Type B pancreatic cell (in vitro differentiated cells): ENCODE data around the gene VEPH1. TPM values are rescaled to one million over a fixed set of nuclear protein-coding genes. Genes with fewer than 3 reads are reported as not detected.

Experiments
- DNase-seq: peaks from one replicate; pipeline ENCODE4 v3.0.0; 2021; ENCODE audit warnings: mixed read lengths; ENCODE audit not compliant: unreplicated experiment; ENCODE audit errors: extremely low spot score
- H3K27ac Mint-ChIP-seq: 2 replicates; pipeline ENCODE4 v1.8.0; 2021; ENCODE audit warnings: mild to moderate bottlenecking, mixed read lengths
- H3K27me3 Mint-ChIP-seq: 2 replicates; pipeline ENCODE4 v1.8.0; 2021; ENCODE audit warnings: mixed read lengths
- H3K36me3 Mint-ChIP-seq: 2 replicates; pipeline ENCODE4 v1.8.0; 2021; ENCODE audit warnings: mixed read lengths
- H3K4me1 Mint-ChIP-seq: one replicate; pipeline ENCODE4 v1.8.0; 2021; ENCODE audit warnings: mixed read lengths; ENCODE audit not compliant: unreplicated experiment
- H3K4me3 Mint-ChIP-seq: 2 replicates; pipeline ENCODE4 v1.8.0; 2021; ENCODE audit warnings: mild to moderate bottlenecking, mixed read lengths
- H3K9me3 Mint-ChIP-seq: 2 replicates; pipeline ENCODE4 v1.8.0; 2021; ENCODE audit warnings: mixed read lengths
- total RNA-seq: library from RNA; stranded (reverse); gene quantifications from 2 replicates; pipeline ENCODE4 v1.2.1, GENCODE V29; 2021; ENCODE audit warnings: low replicate concordance
- TF ChIP-seq, protein P1 (sequence below): fragments of 200-600 bp; sonication (generic); conservative IDR thresholded peaks from 2 replicates; pipeline ENCODE4 v1.5.0; 2021; ENCODE audit warnings: antibody characterized with exemption, mild to moderate bottlenecking

Gene VEPH1
- total RNA-seq, 1 donor from 2014 or later = 5.9 TPM

DNA sequence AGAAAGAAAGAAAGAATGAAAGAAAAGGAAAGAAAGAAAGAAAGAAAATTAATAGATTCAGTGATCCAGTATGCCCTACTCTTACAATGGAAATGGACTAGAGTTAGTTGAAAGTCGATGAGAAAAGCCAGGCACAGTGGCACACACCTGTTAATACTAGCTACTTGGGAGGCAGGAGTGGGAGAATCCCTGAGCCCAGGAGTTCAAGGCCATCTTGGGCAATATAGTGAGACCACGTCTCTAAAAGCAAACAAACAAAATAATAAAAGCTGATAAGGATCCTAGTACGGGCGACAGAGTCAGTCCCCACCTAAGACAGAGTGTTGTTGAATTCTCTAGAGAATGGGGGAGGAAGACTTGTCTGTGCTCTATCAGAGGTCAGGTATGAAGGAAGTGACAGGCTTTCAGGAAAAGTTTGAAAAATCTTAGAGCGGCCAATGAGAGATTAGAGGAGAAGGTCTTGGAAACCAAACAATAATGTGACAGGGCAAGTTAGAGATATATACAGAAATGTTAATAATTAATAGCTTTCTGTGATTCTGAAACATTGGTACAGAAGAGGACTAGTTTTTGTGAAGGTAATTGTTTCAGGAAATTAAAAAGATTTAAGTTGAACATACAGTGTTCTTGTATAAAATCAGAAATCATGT, 184.5 kb downstream of the VEPH1 start:
- Mint-ChIP-seq H3K9me3 (peaks cover 3% of the 10 kb centered on the region), H3K27ac (no peak overlapping the region), H3K4me1 (peaks cover 4% of the 10 kb centered on the region), H3K27me3 (no peaks in the 10 kb centered on the region), H3K36me3 (no peaks in the 10 kb centered on the region), H3K4me3 (no peak overlapping the region)
- no peak for DNase-seq
- TF ChIP-seq, protein P1, sequence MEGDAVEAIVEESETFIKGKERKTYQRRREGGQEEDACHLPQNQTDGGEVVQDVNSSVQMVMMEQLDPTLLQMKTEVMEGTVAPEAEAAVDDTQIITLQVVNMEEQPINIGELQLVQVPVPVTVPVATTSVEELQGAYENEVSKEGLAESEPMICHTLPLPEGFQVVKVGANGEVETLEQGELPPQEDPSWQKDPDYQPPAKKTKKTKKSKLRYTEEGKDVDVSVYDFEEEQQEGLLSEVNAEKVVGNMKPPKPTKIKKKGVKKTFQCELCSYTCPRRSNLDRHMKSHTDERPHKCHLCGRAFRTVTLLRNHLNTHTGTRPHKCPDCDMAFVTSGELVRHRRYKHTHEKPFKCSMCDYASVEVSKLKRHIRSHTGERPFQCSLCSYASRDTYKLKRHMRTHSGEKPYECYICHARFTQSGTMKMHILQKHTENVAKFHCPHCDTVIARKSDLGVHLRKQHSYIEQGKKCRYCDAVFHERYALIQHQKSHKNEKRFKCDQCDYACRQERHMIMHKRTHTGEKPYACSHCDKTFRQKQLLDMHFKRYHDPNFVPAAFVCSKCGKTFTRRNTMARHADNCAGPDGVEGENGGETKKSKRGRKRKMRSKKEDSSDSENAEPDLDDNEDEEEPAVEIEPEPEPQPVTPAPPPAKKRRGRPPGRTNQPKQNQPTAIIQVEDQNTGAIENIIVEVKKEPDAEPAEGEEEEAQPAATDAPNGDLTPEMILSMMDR = no peak

DNA sequence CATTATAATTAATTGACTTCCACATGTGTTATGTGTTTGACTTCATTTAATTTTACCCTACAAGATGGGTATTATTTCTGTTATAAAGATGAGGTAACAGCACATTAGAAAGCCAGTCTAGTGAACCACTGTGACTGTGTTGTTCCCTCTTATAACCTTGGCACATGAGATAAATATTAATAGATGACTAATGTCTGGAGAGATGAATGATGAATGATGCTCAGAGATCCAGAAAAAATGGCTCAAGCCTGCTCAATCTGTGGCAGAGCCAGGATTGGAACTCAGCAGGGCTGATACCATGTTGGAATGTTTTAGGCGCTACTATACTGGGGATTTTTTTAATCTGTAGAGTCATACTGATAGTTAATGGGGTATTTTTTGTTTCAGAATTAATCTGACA, 185.3 kb downstream of the VEPH1 start:
- TF ChIP-seq, protein P1 = no peak
- Mint-ChIP-seq H3K27ac (no peak overlapping the region), H3K36me3 (no peaks in the 10 kb centered on the region), H3K4me1 (peaks cover 4% of the 10 kb centered on the region), H3K9me3 (peaks cover 3% of the 10 kb centered on the region), H3K4me3 (no peak overlapping the region), H3K27me3 (no peaks in the 10 kb centered on the region)
- DNase-seq = no peak

DNA sequence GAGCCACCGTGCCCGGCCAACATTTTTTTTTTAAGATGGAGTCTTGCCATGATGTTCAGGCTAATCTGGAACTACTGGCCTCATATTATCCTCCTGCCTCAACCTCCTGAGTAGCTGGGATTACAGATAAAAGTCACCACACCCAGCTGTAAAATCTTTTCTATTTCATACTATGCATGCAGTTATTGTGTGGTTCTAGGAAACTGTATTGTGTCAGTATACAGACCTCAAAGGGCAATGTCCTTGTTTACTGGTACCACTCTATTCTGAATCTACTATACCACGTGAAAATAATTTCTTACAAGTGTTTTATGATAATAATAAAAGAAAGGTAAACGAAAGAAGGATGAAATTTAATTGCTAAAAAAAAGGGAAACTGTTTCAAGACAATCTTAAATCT, 190.0 kb downstream of the VEPH1 start:
- H3K4me3 Mint-ChIP-seq = no peak overlapping the region
- TF ChIP-seq, protein P1 = no peak
- peaks cover 3% of the 10 kb centered on the region for H3K9me3 Mint-ChIP-seq
- DNase-seq = no peak
- no peaks in the 10 kb centered on the region for H3K36me3 Mint-ChIP-seq
- no peaks in the 10 kb centered on the region for H3K27me3 Mint-ChIP-seq
- no peaks in the 10 kb centered on the region for H3K4me1 Mint-ChIP-seq
- H3K27ac Mint-ChIP-seq = no peak overlapping the region

DNA sequence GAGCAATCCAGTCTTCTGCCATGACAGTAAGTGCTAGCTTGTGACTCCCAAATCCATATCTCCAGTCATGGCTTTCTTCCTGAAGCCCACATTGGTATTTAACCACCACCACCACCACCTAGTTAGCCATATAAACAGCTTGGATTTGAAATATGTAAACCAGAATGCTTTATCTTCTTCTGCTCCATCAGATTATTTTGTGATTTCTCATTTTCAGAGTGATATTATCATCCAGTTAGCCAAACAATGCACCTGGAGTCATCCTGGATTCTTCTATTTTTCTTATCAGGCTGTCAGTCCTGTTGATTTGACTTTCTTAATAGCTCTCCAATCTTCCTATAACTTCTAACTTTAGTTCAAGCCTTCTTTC, 190.9 kb downstream of the VEPH1 start:
- Mint-ChIP-seq H3K27me3 (no peaks in the 10 kb centered on the region), H3K27ac (no peak overlapping the region), H3K9me3 (no peaks in the 10 kb centered on the region), H3K4me3 (no peak overlapping the region), H3K36me3 (no peaks in the 10 kb centered on the region), H3K4me1 (no peaks in the 10 kb centered on the region)
- TF ChIP-seq, protein P1 = no peak
- no peak for DNase-seq

DNA sequence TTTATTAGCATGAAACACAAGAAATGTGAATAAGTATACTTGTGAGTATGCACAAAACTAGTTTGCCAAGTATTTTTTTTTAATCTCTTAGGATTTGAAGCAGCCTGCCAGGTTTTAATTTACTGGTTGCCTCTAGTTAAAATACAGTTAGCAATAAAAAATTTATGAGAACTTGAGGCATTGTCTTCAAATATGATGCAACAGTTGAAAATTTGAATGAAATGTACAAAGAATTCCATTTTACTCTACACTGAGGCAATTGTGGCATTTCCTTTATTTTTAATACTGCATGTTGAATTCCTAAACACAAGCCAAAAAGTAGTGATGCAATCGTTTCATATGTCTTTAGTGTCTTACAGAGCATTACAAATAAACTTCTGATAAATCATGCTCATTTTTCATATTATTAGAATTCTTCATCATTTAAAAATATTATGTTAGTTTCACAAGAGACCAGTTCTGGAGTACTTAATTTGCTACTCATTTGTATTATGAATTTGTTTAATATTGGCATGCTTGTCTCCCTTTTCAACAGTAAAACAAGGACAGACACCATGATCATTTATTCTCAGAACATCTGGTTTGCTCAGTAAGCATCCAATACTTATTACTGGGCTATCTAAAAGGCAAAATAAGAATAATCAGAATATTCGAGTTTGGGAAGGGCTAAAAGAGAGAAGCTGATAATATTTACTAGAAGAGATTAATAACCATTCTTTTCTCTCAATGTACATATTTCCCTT, 191.4 kb downstream of the VEPH1 start:
- TF ChIP-seq, protein P1 = no peak
- no peak overlapping the region for H3K27ac Mint-ChIP-seq
- no peaks in the 10 kb centered on the region for H3K27me3 Mint-ChIP-seq
- no peaks in the 10 kb centered on the region for H3K9me3 Mint-ChIP-seq
- H3K4me3 Mint-ChIP-seq = no peak overlapping the region
- DNase-seq = no peak
- H3K36me3 Mint-ChIP-seq = no peaks in the 10 kb centered on the region
- H3K4me1 Mint-ChIP-seq = no peaks in the 10 kb centered on the region
